ENCODE measurements around the gene TRAPPC3.

GRCh38 chr1:36094621-36095061 lies 54.6 kb downstream of the TRAPPC3 start:
- no peak for TF ChIP-seq CTCF (IDR thresholded peaks at IDR 0.05)
- no peak for TF ChIP-seq POLR2A (IDR thresholded peaks at IDR 0.05)
